ENCODE results near the gene BRAT1.
A peak's percentile ranks its signal among the peaks of the same experiment; 100 is the strongest.

The BRAT1 gene

DNA sequence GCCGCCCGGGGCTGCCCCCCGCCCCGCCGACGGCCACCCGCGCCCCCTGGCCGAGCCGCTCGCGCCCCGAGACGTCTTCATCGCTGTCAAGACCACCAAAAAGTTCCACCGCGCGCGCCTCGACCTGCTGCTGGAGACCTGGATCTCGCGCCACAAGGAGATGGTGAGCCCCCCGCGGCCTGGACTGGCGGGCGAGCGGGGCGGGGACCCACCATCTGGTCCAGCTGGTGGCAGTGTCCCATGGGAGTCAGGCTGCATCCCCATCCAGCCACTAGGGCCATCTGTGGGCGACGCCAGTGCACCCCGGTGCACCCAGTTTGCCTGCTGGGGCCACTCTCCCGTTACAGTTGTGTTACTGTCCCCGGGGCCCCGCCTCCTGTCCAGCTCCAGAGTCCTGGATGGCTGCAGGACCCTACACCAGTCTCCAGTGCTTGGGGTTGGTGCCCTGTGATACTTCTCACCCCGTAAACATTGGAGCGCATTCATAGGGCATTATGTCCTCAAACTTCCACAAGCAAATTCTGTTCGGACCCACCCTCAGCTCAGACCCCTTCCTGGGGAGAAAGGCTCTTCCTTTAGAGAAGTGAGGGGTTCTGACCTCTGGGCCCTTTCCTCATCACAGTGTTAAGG is 35.1 kb downstream of the BRAT1 start:
- DNase-seq = peak; percentile 44
- Mint-ChIP-seq H3K36me3 (ENCODE audit: low read depth) (peaks cover 2% of the 10 kb centered on the region), H3K9me3 (no peaks in the 10 kb centered on the region), H3K27me3 (no peaks in the 10 kb centered on the region), H3K4me1 (peaks cover 48% of the 10 kb centered on the region), H3K4me3 (peak overlapping the region; percentile 89), H3K27ac (peak overlapping the region; percentile 79)
- no peak for ATAC-seq

DNA sequence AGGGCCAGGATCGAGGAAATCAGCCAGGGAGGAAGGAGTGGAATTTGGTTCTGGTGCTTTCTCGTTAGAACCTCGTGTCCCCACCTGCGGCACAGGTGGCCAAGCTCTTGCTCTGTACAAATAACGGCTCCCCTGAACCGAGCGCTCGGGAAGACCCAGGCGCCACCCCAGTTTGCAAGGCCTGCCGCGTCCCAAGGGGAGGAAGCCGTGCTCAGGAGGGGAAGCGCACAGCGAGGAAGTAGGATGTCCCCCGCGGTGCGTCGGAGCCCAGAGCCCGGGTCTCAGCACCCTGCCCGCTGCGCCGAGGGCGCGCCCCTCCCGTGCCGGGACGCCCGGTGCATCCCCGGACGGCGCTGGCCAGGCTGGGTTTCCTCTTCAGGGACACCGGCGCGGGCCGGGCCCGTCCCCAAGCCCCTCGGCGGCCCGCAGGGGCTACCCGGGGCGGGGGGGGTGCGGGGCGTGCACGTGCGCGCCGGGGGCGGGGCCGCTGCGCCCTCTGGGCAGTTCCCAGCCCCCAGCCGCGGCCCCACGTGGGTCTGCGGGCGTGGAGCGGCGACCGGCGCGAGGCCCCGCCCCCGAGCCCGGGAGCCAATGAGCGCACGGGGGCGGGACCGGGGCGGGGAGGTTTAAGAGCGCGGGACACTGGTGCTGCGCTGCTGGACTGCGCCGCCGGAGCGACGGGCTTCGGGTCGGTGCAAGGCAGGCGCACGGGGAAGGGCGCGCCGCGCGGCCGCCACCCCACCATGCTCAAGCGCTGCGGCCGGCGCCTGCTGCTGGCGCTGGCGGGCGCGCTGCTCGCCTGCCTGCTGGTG is 36.0 kb downstream of the BRAT1 start, which contains the start of gene LFNG:
LFNG (plus strand) TSS at position 656 of the 812 bp plus-strand sequence; CDS start at position 744, 88 bp downstream.
- ATAC-seq (peak; percentile 69), DNase-seq (peak; percentile 90)
- peaks cover 2% of the 10 kb centered on the region for H3K36me3 Mint-ChIP-seq (ENCODE audit: low read depth)
- H3K27ac Mint-ChIP-seq = peak within 1 kb of the TSS; percentile 79
- H3K4me1 Mint-ChIP-seq = peaks cover 48% of the 10 kb centered on the region
- no peaks in the 10 kb centered on the region for H3K9me3 Mint-ChIP-seq
- H3K27me3 Mint-ChIP-seq = no peaks in the 10 kb centered on the region
- peak within 1 kb of the TSS; percentile 89 for H3K4me3 Mint-ChIP-seq

DNA sequence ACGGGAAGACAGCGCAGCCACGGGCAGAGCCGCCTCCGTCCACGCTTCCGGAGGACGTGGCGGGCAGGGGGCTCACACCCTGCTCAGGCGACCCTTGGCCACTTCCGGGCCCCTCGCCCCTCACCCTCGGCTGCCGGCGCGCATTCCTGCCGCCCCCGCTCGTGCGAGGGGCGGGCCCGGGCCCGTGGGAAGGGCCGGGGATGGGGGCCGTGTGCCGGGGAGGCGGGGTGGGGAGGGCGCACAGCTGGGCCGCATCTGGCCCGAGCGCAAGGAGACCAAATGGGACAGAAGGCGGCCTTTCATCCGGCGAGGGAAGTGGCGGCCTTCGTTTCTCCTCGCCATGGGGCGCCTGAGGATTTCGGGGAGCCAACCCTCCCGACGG is 36.6 kb downstream of the BRAT1 start:
- DNase-seq (no peak), ATAC-seq (no peak)
- Mint-ChIP-seq H3K27me3 (no peaks in the 10 kb centered on the region), H3K36me3 (ENCODE audit: low read depth) (peaks cover 2% of the 10 kb centered on the region), H3K9me3 (no peaks in the 10 kb centered on the region), H3K4me1 (peaks cover 45% of the 10 kb centered on the region), H3K27ac (no peak overlapping the region), H3K4me3 (peak overlapping the region; percentile 67)

DNA sequence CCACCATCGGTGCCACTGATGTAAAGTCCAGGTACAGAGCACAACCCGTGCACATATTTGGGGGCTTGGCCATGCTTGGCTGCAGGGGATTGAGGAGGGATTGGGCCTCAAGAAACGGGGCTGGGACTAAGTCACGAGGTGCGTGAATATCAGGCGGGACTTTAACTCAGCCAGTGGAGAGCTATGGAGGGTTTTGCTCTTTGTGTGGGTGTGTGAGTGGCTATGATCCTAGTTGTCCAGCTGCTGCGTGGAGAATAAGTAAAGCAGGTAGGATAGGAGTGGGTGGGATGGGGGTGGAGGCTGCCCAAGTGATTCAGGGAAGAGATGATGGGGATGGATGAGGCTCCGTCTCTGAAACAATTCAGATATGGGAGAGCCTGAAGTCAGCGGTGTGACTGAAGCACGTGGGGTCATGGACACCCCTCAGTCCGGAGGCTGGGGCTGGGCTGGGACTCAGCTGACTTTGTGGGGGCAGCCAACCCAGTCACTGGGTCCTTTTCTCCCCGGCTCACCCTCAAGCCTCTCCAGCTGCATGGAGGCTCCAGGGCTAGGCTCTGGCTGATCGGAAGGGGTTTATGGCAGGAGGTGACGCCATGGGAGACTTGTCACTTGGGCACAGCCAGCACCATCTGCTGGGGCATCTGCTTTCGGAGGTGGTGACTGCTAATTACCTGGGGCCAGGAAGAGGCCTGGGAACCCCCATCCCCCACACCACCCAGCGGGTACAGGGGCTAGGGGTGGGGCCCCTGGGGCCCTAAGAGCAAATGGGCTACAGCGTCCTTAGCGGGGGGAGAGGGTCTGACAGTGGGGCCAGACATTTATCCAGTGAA is 37.4 kb downstream of the BRAT1 start:
- Mint-ChIP-seq H3K36me3 (ENCODE audit: low read depth) (peaks cover 2% of the 10 kb centered on the region), H3K27me3 (no peaks in the 10 kb centered on the region), H3K4me1 (peaks cover 44% of the 10 kb centered on the region), H3K9me3 (no peaks in the 10 kb centered on the region), H3K4me3 (peak overlapping the region; percentile 67), H3K27ac (no peak overlapping the region)
- peak; percentile 20 for DNase-seq
- ATAC-seq = no peak

DNA sequence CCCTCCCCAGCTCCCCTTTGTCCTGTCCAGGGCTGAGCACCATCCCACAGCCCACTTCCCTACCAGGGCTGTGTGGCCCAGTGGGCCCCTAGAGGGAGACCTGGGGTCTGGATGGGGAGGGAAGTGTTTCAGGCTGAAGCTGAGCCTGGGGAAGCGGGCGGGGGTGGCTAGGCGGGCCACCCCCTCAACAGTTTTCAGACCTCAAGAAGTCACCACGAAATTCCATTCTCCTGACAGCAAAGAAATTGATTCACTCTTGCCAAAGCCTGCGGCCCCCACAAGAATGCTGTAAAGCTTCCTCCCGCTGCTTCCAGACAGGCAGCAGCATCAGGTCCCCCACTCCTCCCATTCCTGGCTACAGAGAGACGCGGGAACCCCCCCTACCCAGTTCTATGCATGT is 38.3 kb downstream of the BRAT1 start:
- Mint-ChIP-seq H3K4me3 (no peak overlapping the region), H3K27me3 (no peaks in the 10 kb centered on the region), H3K9me3 (no peaks in the 10 kb centered on the region), H3K27ac (no peak overlapping the region), H3K4me1 (peaks cover 44% of the 10 kb centered on the region), H3K36me3 (ENCODE audit: low read depth) (peaks cover 2% of the 10 kb centered on the region)
- DNase-seq (no peak), ATAC-seq (no peak)

DNA sequence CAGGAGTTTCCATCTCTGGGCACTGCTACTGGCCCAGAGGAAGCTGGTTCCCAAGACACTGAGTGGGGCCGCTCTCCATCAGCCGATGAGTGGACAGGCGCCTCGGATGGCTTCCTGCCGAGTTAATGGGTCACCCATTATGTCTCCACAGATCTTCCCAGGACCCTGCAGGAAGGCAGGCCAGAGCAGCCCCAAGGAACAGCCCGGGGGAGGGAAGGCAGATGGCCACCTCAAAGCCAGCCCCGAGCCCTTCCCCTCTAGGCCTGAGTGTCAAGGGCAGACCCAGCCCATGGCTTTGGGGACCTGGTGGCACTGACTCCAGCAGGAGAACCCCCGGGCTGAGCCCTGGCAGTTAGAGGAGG is 39.1 kb downstream of the BRAT1 start:
- Mint-ChIP-seq H3K27ac (no peak overlapping the region), H3K36me3 (ENCODE audit: low read depth) (no peaks in the 10 kb centered on the region), H3K27me3 (no peaks in the 10 kb centered on the region), H3K4me1 (peaks cover 46% of the 10 kb centered on the region), H3K4me3 (no peak overlapping the region), H3K9me3 (no peaks in the 10 kb centered on the region)
- ATAC-seq (no peak), DNase-seq (no peak)

DNA sequence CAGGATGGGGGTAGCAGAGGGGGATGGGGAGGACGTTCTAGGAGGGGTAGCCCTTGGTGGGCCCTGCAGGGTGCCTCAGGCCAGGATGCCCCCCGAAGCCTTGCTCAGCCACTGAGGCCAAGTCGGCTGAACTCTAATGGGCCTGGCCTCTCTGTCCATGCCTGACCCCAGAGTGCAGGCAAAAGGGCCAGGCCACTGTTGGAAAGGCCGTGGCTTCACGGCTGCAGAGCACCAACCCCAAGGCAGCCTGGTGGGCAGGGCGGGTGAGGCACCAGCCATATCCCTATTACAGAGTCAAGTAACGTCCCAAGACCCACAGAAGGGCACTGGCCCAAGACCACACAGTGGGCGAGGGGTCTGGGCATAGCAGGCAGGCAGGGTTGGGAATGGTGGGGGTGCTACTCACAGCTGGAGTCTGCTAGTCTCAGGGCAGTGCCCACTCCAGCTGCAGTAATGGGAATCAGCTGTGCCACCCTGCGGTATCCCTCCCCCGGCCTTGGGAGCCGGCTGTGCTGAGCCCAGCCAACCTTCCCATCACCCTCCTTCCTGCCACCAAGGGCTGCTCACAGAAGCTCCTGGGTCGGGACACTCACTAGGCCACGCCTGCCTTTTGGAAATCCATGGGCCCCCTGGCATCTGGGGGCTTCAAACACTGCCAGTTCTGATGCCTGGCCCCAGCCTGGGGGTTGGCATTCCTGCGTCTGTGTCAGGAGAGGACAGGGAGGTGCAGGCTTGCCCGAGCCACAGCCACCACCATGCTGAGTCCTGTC is 39.7 kb downstream of the BRAT1 start:
- Mint-ChIP-seq H3K27me3 (no peaks in the 10 kb centered on the region), H3K4me1 (peaks cover 49% of the 10 kb centered on the region), H3K36me3 (ENCODE audit: low read depth) (no peaks in the 10 kb centered on the region), H3K4me3 (no peak overlapping the region), H3K27ac (no peak overlapping the region), H3K9me3 (no peaks in the 10 kb centered on the region)
- ATAC-seq (no peak), DNase-seq (no peak)

DNA sequence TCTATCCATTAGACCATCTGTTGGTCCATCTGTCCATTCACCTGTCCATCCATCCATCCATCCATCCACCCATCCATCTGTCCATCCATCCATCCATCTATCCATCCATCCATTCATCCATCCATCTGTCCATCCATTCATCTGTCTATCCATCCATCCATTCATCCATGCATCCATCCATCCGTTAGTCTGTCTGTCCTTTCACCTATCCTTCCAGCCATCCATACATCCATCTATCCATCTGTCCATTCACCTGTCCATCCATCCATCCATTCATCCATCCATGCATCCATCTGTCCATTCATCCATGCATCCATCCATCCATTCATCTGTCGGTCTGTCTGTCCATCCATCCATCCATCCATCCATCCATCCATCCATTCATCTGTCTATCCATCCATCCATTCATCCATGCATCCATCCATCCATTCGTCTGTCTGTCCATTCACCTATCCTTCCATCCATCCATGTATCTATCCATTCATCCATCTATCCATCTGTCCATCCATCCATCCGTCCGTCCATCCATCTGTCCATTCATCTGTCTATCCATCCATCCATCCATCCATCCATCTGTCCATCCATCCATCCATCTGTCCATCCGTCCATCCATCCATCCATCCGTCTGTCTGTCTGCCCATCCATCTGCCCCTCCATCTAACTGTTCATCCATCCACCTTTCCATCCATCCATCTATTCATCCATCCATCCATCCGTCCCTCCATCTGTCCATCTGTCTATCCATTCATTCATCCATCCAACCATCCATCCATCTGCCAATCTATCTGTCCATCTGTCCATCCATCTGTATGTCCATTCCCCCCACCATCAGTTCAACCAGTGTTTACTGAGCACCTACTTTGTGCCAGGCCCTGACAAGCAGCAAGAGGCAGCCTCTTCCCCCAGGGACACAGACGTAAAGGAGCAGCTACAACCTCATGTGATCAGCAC is 40.6 kb downstream of the BRAT1 start:
- Mint-ChIP-seq H3K27me3 (no peaks in the 10 kb centered on the region), H3K4me3 (no peak overlapping the region), H3K9me3 (no peaks in the 10 kb centered on the region), H3K4me1 (peaks cover 54% of the 10 kb centered on the region), H3K36me3 (ENCODE audit: low read depth) (no peaks in the 10 kb centered on the region), H3K27ac (no peak overlapping the region)
- no peak for ATAC-seq
- no peak for DNase-seq

DNA sequence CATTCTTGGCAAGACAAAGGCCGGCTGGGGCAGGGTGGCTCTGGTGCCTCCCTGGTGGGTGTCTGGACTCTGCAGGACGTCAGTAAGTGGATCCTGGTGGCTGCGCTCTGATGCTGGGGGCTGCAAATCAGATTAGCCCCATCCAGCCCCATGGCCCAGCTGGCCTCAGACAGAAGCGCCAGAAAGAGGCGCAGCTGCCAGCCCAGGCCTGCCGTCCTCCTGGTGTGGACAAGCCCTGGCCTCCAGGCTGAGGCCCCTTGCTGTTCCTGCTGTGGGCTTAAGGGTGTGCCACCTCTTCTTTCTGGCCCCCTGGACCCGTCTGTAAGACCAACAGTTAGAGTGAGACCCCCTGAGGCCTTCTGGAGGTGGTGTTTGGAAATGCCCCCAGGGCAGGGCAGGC is 41.6 kb downstream of the BRAT1 start:
- Mint-ChIP-seq H3K27ac (no peak overlapping the region), H3K4me3 (no peak overlapping the region), H3K4me1 (peaks cover 61% of the 10 kb centered on the region)

DNA sequence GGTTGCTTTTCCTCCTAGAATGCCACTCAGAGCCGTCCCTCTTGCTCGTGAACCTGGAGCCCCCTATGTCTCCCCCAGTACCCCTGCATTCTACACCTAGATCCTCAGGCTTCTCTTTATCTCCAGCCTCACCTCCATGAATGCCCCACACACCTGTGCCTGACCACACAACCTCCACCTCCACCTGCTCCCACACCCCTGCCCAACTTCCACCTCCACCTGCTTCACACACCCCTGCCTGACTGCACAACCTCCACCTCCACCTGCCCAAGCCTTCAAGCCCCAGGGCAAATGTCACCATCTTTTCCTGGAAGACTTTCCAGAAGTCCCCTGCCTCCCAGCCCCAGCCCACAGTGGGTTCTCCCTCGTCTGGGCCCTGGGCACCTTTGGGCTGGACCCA is 42.6 kb downstream of the BRAT1 start:
- H3K36me3 Mint-ChIP-seq (ENCODE audit: low read depth) = no peaks in the 10 kb centered on the region
- DNase-seq (no peak), ATAC-seq (no peak)
- H3K9me3 Mint-ChIP-seq = no peaks in the 10 kb centered on the region
- H3K4me1 Mint-ChIP-seq = peaks cover 62% of the 10 kb centered on the region
- no peaks in the 10 kb centered on the region for H3K27me3 Mint-ChIP-seq
- H3K4me3 Mint-ChIP-seq = no peak overlapping the region
- H3K27ac Mint-ChIP-seq = no peak overlapping the region

More for the DNA sequence above, 41.6 kb downstream of the BRAT1 start:
- H3K36me3 Mint-ChIP-seq (ENCODE audit: low read depth) = no peaks in the 10 kb centered on the region
- no peaks in the 10 kb centered on the region for H3K9me3 Mint-ChIP-seq
- ATAC-seq = no peak
- DNase-seq = no peak
- H3K27me3 Mint-ChIP-seq = no peaks in the 10 kb centered on the region

DNA sequence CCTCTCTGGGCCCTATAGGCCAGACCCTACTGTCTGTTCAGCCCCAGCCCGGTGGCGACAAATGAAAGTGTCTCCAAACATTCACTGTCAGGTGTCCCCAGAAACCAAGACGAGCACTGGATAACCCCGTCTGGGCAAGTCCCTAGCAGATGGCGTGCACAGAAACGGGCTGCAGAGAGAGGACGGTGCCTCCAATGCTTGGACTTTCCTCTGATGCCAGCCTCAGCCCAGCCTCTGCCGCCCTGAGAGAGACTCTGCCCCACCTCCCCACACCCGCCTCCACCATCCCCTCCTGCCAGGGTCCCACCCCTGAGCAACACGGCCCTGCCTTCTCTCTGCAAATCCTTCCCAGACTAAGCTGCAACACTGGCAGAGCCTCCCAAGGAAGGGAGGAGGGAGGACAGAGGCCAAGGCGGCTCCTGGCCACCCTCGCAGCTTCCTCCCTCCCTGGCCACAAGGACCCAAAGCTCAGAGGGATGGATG is 43.1 kb downstream of the BRAT1 start:
- no peaks in the 10 kb centered on the region for H3K9me3 Mint-ChIP-seq
- peak overlapping the region; percentile 82 for H3K27ac Mint-ChIP-seq
- H3K4me3 Mint-ChIP-seq = peak overlapping the region; percentile 43
- no peaks in the 10 kb centered on the region for H3K36me3 Mint-ChIP-seq (ENCODE audit: low read depth)
- H3K27me3 Mint-ChIP-seq = no peaks in the 10 kb centered on the region
- DNase-seq (peak; percentile 40), ATAC-seq (no peak)
- peaks cover 57% of the 10 kb centered on the region for H3K4me1 Mint-ChIP-seq

DNA sequence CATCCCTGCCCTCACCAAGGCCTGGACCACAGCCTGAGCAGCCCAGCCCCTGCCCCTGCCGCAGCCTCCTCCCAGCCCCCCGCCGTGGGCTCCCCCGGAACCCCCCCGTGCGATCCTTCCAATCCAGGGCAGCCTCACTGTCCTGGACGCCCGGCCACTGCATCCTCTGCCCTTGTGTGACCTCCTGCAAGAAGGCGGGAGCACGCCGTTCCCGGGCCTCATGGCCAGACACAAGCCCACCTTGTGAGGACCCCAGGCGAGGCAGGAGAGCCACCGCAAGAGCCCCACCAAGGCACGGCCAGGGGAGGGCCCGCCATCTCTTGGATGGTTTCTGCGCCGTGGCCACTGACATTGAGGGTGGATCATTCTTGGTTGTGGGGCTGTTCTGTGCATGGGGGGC is 43.6 kb downstream of the BRAT1 start:
- no peak for ATAC-seq
- H3K27ac Mint-ChIP-seq = peak overlapping the region; percentile 82
- no peak for DNase-seq
- H3K9me3 Mint-ChIP-seq = no peaks in the 10 kb centered on the region
- no peaks in the 10 kb centered on the region for H3K36me3 Mint-ChIP-seq (ENCODE audit: low read depth)
- peaks cover 54% of the 10 kb centered on the region for H3K4me1 Mint-ChIP-seq
- peak overlapping the region; percentile 43 for H3K4me3 Mint-ChIP-seq
- H3K27me3 Mint-ChIP-seq = no peaks in the 10 kb centered on the region

Data from activated naive CD8-positive, alpha-beta T cell treated with anti-CD3 and anti-CD28 coated beads, Interleukin-2, amount 50 U/mL, for 24 hours (primary cell).